Transverse colon (tissue), 3 donors: ENCODE data around the gene USP53.

Experiments
- CTCF ChIP-seq, 5 experiments: fragments of 200-600 bp in 3 of 5; fragments of 450-650 bp in 2 of 5; sonication (generic) in 3 of 5; IDR thresholded peaks; 1 replicate in 2 of 5; 2 replicates in 3 of 5; pipeline ENCODE4 v1.5.1; 2016 to 2017; ENCODE audit warnings: antibody characterized with exemption in 5 of 5, inconsistent platforms in 3 of 5, mild to moderate bottlenecking in 2 of 5, moderate library complexity in 1 of 5
- EP300 ChIP-seq: sonication (generic); formaldehyde crosslinking; IDR thresholded peaks from one replicate; pipeline ENCODE4 v1.6.1; 2017; ENCODE audit warnings: antibody characterized with exemption, low read depth

- TF ChIP-seq CTCF (IDR thresholded peaks at IDR 0.05) (no peak), EP300 (no peak)
Observed at GRCh38 chr4:119321921-119322687, 109.6 kb downstream of the USP53 start, which contains the start of gene FABP2.
